ENCODE measurements around the gene CST3. TPM values are rescaled to one million over a fixed set of nuclear protein-coding genes. Genes with fewer than 3 reads are reported as not detected.
"Not testable (repeated sequence)": the region's sequence is repeated elsewhere in the genome, so short reads cannot be mapped to it uniquely, and the experiment has no call there.

CST3 gene, protein sequence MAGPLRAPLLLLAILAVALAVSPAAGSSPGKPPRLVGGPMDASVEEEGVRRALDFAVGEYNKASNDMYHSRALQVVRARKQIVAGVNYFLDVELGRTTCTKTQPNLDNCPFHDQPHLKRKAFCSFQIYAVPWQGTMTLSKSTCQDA
- 100 to 1,000 TPM; 116 to 150 (median 139) TPM for polyA plus RNA-seq (ENCODE audit: insufficient read length in 3 of 3)

DNA sequence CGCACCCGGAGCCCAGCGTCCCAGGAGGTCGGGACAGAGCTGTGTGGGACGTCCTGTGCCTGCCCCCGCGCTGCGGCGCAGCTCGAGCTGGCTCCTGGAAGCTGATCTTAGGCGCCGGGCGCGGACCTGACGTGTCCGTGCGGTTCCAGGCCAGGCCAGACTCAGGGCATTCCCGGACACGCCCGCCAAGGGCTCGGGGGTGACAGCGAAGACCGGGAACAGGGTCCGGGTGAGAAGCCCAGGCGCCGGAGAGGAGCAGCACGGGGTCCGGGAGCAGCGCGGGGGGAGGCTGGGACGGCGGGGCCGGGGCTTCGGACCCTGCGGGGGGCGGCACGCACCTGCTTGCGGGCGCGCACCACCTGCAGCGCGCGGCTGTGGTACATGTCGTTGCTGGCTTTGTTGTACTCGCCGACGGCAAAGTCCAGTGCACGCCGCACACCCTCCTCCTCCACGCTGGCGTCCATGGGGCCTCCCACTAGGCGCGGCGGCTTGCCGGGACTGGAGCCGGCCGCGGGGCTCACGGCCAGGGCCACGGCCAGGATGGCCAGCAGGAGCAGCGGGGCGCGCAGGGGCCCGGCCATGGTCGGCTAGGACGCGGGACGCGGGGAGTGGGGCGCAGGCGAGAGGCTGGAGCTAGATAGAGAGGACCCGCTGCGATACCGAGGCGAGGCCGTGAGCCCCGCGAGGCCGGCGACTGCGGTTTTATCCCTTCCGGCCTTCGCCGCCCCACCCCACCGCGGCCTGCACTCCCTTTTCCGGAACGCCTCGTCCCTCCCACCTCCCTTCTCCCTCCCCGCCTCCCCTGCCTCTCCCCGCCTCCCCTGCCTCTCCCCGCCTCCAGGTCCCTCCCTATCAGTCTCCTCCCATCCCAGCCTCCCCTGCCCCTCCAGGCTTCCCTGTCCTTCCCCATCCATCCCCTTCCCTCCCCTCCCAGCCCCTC is at the start of gene CST3:
TSS of gene CST3 (minus strand) at position 674 of the 940 bp plus-strand sequence. CDS start at position 581, 93 bp downstream.
- DNase-seq (ENCODE audit: low read depth in 3 of 3, low spot score in 2 of 3) = peak; percentile 36 to 65 (median 49)

DNA sequence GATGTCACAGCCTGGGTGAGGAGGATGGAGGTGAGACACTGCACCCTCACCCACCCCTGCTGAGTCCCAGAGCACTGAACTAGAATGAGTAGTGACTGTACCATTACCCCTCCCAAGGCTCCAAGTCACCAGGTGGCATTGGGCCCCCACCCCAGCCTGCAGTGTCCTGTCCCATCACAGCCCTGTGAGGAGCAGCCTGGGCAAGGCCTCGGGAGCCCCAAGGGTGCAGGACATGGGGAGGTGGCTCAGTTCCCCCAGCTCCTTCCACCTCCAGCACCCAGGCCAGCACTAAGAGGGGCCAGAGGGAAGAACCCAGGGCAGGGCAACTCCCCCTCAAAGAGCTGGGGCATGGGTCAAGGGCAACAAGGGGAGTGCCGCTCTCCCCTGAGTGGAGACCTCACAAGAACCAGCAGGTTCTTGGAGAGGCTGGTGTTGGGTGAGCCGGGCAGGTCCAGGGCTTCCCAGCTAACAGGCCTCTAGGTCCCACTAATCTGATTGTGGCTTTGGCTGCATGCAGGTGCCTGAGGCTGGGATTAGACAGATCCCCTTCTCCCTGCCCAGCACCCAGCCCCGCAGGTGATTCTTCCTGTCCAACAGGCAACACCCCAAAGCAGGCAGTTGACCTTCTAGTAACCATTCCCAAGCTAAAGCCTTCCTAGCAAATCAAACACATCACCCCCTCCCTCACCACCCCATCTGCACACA is 48.4 kb upstream of the CST3 start:
- no peak for DNase-seq (ENCODE audit: low read depth in 3 of 3, low spot score in 2 of 3)

DNA sequence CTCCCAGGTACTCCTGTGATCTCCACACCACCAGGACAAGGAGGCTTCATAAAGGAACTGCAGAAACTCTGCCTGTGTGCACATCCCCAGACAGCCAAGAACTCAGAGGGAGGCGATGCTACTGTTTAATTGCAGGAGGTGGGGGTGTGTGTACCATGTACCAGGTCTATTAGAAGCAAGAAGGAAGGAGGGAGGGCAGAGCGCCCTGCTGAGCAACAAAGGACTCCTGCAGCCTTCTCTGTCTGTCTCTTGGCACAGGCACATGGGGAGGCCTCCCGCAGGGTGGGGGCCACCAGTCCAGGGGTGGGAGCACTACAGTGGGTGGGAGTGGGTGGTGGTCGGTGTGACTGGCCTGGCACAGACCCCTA is 47.8 kb upstream of the CST3 start:
- DNase-seq (ENCODE audit: low read depth in 3 of 3, low spot score in 2 of 3) = not testable (repeated sequence)

DNA sequence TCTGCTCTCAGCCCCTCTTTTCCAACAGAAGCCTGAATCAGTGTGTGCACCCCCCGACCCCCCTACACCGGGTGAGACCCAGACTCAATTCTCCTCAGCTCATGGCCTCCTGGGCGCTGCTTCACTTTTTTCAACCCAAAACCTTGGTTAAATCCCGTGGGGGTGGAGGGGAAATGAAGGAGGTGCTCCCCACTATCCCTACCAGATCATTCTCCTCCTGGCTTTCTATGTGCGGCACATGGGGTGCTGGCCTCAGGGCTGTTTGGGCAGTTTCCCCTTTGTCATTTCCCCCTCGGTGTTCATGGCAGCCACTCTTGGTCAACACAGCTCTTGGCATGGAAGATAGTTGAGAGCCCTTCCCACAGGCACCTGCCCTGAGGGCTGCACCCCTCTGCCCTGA is 46.5 kb upstream of the CST3 start:
- DNase-seq (ENCODE audit: low read depth in 3 of 3, low spot score in 2 of 3) = no peak

DNA sequence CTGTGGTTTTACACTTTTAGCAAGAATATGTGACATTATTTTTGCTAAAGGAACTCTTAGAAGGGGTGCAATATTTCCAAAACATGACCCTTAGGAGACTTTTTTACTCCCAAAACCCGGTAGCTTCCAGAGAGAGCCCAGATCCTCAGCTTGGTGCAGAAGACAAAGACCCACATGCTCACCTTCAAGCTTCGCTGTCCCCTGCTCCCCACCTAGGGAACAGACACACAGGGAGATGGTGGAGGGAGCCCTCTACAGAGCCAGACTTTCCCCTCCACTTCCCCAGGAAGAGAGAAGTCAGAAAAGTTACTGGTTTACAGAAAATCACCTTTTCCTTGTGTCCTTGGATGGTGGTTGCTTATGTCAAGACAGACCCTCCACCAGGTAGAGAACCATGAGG is 46.1 kb upstream of the CST3 start:
- no peak for DNase-seq (ENCODE audit: low read depth in 3 of 3, low spot score in 2 of 3)

DNA sequence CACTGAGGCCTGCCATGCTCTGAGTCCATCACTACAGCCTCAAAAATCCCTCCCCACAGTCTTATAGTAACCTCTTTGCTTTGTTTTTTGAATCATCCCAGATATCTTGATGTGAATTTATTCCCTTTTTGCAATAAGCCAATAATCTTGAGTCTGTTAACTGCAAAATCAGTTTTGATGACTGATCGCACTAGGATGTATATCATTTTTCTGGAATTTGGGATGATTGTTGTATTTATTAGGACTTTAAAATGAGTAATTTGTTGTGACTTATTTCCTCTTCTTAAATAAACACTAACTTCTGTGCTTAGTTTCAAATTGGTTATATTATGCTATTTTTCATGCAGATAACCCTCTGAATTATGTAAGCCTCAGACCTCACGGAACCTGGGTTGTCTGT is 45.5 kb upstream of the CST3 start:
- DNase-seq (ENCODE audit: low read depth in 3 of 3, low spot score in 2 of 3) = no peak

DNA sequence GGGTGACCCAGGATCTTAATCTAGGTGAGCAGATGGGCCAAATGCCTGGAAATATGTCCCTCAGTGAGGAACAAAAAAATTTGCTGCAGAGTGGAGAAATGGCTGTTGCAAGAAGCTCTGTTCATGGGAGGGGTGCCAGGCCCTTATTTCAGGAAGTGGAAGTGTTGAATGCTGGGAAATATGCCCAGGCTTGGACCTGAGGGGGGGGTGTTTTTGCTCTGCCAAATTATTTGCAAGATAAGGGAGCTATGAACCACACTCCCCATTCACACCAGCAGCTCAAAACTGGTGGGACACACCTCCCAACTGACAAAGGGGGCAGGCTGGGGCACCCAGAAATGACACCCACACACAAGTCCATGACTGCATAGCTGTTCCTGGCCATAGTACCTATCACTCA is 42.4 kb upstream of the CST3 start:
- DNase-seq (ENCODE audit: low read depth in 3 of 3, low spot score in 2 of 3) = no peak

DNA sequence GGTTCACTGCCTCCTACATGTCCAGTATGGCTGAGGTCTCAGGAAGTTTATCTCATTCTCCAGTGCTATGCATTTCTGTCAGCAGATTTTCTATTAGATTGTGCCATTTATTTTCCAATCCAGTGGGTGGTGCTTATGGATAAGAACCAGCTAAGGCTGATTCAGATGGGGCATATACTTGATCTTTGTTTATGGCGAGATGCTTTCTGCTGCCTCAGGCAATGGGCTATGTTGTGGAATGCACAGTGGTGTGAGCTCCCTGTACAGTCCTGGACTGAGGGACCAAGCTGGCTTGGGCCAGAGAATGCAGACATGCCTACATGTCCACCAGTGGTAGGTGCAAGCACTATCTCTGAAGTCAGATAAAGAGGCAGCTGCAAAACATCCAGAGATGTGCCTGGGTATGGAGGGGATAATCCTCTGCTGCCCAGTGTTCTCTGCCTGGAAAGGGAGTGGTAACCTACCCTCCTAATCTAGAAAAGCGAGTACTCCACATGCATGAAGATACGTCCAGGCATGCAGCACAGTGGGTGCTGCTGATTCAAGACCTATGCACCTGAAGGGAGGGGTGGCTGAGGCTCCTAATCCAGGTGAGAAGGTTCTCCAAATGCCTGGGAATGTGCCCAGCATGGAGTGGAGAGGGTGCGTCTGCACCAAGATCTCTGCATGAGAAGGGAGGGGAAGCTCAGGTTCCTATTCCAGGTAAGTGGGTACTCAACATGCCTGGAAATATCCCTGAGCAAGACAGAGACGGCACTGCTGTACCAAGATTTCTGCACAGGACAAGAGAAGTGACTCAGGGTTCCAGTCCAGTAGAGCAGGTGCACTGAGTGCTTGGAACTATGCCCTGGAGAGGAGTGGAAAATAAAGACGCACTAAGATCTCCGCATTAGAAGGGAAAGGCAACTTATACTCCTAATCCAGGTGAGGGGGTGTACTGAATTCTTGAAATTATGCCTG is 41.7 kb upstream of the CST3 start:
- DNase-seq (ENCODE audit: low read depth in 3 of 3, low spot score in 2 of 3) = no peak

DNA sequence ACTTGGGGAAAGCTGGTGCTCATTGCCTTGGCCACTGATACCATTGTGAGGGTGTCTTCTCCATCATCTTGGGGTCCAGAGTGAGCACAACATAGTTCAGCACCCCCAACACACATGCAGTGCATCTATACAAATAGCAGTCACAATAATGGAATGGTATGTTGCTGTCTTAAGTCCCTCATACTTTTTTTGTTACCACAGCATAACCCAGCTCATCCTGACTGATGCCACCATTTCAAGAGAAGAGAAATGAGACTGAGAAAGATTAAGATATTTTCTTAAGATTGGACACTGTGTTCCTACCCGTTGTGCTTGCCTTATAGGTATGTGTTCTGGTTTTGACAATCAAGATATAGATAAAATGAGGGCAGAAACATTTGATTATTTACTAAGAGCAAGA is 35.5 kb upstream of the CST3 start:
- DNase-seq (ENCODE audit: low read depth in 3 of 3, low spot score in 2 of 3) = no peak

DNA sequence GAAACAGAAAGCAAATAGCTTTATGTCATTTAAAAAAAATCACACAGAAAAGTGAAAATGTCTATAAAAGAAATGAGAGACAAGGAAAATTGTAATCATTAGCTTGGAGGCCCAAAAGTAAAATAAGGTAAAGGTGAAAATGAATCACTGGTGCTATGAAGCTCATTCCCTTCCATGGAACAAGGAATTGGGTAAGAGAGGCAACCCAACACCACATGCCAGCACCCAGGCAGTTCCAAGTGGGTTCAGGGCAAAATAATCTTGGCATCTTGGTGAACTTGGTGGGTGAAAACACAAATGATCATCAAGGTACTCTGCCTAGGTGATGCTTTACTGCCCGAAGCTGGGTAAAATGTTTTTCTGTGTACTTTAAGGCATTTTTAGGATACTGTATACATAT is 34.4 kb upstream of the CST3 start:
- no peak for DNase-seq (ENCODE audit: low read depth in 3 of 3, low spot score in 2 of 3)

DNA sequence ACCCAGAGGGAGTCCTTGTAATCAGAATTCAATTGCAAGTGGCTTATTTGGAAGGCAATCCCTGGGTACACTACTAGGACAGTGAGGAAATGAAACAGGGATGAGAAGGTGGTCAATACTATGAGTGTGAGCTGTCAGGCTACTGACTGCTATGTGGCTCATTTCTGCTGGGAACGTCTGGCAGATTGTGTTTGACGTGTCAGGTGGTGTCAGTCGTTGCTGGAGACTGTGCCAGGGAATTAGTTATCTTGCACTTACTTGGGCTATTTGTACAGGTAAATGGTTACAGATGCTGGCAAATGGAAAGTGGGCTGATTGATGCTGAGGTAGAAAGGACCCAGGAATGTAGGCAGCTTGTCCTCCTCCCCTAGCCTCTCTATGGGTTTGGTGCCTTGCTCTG is 33.7 kb upstream of the CST3 start:
- no peak for DNase-seq (ENCODE audit: low read depth in 3 of 3, low spot score in 2 of 3)

DNA sequence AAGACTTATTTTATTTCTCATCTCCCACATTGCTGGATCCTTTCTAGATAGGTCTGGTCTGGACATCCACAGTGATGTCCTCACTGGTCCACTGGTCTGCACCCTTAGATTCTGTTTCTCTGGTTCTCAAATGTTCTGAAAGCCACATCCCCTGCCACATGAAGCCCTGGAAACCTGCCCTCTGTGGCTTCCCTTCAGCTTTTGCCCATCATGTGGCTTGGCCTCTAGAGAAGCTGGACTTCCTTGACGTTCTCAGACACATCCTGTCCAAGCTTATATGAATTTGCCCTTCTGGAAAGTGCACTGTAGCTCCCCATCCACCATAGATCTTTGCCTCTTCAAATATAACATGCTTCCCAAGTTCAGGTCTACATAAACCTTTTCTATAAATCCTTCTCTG is 32.6 kb upstream of the CST3 start:
- no peak for DNase-seq (ENCODE audit: low read depth in 3 of 3, low spot score in 2 of 3)

DNA sequence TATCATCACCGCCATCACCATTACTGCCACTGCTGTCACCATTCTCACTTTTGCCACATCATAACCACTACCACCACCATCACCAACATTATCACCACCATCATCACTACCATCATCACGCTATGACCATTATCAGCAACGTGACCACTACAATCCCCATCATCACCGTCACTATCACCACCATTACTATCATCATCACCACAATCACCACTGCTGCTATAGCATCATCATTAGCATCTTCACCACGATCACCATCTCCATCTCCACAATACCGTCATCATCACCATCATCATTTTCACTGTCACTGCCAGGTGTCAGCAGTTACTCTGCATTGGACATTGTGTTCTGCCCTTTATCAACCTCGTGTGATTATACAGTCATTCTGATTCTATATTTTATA is 32.1 kb upstream of the CST3 start:
- DNase-seq (ENCODE audit: low read depth in 3 of 3, low spot score in 2 of 3) = no peak

DNA sequence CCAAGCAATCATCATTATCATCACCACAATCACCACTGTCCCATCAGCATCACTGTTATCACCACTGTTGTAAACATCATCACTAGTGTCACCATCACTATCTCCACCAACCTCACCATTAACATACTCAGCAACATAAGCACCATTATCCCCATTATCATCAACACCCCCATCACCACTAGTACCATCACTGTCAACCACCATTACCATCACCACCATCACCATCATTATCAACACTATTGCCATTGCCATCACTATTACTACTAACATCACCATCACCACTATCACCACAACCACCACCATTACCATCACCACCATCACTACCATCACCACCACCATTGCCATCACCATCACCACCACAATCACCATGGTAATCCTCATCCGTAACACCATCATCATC is 31.6 kb upstream of the CST3 start:
- DNase-seq (ENCODE audit: low read depth in 3 of 3, low spot score in 2 of 3) = no peak

DNA sequence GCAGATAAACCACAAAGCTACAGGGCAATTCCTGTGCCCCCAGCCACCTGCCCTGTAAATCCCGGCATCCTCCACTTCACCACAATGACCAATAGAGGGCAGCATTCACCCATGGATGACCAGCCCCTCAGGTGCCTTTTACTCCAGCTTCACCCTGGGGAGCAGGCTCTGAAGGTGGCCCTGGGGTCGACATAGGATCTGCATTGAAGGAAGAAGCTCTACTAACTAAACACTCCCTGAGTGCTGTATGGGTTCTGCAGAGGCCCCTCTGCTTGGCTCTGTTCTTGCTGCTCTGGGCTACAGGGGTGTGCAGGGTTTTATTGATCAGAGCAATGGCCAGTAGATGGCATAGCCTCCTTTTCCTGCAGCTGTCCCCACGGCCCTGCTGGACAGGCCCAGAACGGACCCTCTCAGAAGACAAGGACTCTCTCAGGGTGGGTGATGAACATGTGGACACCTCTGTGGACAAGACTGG is 30.8 kb upstream of the CST3 start:
- DNase-seq (ENCODE audit: low read depth in 3 of 3, low spot score in 2 of 3) = peak in 2 of 3 donors; percentile 18 to 26

DNA sequence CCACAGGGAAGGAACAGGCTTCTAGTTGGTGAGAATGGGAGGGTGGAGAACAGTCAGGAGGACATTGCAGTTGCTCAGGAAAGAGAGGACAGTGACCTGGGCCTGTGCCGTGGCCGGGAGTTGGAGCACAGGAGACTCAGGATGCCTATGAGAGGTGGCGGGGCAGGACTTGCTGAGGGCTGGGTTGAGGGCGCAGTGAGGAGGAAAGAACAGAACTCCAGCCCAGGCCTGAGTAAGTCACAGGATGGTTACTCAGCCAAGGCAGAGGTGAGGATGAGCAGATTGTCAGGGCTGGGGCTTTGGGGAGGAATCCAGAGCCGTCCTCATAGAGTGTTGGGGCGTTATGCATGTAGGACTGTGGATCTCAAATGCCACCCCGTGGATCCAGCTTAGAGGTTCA is 29.9 kb upstream of the CST3 start:
- no peak for DNase-seq (ENCODE audit: low read depth in 3 of 3, low spot score in 2 of 3)

DNA sequence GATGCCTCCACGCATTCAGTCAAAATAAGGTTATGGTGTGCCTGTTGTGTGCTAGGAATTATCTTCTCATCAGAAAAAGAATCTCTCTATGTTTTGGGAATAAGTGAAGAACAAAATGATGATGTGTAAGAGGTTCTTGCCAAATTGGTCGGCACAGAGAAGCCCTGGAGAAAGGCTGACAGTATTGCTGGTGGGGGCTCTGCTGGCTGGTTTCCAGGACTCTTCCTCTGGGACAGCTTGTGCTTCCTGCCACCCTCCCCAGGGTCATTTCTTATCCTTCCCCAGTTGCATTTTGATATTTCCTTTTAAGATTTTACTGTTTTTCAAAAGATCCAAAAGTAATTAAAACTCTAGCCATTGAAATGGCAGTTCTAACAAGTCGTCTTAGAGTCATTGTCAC is 28.9 kb upstream of the CST3 start:
- no peak for DNase-seq (ENCODE audit: low read depth in 3 of 3, low spot score in 2 of 3)

DNA sequence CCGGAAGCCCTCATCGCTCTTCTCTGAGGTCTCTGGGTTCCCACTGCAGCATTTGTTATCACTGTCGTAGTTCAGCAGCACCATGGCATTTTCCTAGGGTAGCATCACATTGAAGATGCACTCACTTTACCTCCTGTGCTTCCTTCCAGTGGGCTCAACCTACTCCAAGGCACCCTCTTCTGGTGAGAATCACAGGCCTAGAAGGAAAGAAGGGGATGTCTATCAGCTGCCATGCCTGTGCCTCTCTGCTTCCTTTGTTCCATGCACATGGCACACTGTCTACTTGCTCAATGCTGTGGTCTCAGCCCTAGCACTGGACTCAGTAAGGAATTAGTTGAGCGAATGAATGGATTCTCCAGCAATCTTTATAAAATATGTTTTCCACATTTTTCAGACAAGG is 28.4 kb upstream of the CST3 start:
- DNase-seq (ENCODE audit: low read depth in 3 of 3, low spot score in 2 of 3) = no peak

DNA sequence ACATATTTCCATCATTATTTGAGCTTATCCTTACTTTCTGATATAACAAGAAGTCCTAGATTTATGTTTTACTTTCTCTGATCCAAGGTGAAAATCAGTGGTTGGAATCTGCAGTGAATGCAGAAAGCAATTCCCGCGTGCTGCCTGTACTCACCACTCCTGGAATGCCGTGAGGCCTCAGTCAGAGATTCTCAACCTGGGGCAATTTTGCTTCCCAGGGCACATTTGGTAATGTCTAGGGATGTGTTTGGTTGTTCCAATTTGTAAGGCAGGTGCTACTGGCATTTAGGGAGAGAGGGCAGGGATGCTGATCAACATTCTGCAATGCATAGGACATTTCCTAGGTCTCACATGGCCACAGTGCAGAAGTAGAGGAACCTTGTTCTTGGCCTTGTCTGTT is 27.2 kb upstream of the CST3 start:
- no peak for DNase-seq (ENCODE audit: low read depth in 3 of 3, low spot score in 2 of 3)

DNA sequence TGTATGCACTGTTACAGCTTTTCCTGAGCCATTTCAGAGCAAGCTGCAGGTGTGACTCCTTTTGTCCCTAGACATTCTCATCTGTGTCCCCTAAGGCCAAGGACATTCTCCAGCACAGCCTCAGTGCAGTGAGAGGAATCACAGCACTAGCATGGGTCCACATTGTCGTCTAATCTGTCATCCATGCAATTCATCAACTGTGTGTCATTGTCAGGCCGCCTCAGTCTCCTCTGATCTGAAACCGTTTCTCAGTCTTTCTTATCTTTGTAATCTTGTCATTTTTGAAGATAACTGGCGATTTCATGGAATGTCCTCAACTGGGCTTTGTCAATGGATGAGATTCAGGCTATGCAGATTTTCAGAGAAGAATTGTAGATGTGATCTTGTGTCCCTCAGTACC is 26.3 kb upstream of the CST3 start:
- DNase-seq (ENCODE audit: low read depth in 3 of 3, low spot score in 2 of 3) = not testable (repeated sequence)
